GM21529 (cell line): ENCODE results near the gene CYTH1.

Source experiments
- ATAC-seq: cut with Tn5 transposase; IDR thresholded peaks from one replicate; pipeline ENCODE4 v1.9.1; 2021; ENCODE audit not compliant: unreplicated experiment

CYTH1 gene

DNA sequence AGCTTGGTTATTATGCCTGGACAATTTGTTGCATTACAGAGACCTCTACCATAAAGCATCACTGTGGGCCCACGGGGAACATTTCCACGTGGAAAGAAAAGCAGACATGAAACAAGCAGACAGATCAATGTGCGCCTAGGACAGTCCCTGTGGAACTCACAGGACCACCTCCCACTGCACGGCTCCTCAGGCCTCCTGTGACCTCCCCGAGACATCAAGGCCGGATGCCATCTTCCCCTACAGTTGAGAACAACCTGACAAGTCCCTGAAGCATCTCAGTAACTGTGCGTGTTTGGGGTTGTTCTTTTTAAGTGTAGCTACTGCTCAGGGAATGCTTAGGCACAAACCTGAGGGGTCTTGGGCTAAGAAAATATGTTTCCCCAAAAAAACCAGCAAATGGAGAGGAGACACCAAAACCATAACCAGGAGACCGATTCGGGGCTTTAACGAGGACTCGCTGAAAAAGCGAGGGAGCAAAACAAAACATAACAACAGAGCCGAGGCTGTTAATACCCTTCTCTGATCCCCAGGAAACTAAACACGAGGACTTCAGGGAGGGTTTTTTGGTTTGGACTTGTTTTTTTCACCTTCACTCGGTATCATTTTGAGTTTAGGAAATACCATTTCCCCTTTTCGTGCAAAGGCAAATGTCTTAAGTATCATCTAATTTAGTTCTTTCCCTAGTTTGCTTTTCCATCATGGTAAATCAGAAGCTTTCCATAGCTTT is 87.1 kb downstream of the CYTH1 start:
- ATAC-seq, result no peak

DNA sequence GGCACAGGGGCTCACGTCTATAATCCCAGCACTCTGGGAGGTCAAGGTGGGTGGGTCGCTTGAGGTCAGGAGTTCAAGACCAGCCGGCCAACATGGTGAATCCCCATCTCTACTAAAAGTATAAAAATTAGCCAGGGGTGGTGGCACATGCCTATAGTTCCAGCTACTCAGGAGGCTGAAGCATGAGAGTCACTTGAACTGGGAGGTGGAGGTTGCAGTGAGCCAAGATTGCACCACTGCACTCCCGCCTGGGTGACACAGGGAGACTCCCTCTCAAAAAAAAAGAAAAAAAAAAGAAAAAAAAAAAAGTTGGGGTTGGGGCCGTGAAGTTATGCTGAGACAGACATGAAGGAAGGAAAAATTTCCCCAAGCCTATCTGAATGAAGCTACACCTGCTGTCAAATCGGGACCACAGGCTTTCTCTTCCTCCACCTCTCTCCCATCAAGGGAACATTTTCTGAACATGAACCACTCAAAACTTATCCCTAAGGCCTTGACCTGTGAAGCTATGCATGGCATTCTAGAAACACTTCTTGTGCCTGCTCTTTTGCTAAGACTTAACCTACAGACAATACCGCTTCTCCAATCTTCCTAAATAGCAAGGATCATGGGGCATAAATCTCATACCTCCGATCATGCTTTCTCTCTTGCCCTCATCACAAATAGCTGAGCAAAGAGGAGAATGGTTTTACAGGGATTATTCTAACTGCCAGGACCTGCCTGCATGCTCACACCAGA is 88.6 kb downstream of the CYTH1 start:
- ATAC-seq, result no peak

DNA sequence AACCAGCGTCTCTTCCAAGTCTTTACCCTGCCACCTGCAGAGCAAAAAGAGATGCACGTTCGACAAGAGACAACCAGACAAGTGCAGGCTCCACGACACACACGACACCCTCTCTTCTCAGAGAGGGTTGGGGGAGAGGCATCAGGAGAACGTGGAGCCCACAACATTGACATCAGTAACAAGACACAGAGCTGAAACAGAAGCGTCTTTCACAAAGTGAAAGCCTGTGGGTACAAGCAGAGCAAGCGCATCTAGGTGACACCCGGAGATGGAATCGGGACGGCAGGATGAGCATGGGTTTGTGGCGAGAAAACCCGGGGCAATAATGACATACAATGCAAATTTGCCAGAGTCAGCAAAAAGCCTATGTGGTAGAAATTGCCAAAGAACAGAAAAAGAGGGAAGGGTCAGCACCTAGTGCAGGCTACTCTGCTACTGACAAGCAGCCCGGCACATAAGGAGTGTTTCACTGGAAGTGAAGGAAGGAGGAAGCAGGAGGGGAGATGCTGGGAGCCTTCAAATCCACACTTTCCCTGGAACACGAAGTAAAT is 89.5 kb downstream of the CYTH1 start:
- no peak for ATAC-seq

DNA sequence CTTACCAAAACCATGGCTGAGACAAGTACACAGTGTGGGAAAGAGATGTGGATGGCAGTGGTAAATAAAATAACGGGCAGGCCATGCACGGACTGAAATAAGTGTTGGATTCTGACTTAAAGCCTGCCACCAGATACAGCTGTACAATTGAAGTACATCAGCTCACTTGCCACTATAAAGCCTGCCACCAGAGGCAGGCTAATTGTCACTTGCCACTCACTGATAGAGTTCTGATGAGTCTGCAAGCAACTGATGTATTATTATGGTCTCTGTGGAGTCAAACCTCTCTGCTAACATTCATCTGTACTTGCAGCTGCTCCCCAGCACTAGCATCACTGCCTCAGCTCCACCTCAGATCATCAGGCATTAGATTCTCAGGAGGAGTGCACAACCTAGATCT is 93.0 kb downstream of the CYTH1 start:
- no peak for ATAC-seq

DNA sequence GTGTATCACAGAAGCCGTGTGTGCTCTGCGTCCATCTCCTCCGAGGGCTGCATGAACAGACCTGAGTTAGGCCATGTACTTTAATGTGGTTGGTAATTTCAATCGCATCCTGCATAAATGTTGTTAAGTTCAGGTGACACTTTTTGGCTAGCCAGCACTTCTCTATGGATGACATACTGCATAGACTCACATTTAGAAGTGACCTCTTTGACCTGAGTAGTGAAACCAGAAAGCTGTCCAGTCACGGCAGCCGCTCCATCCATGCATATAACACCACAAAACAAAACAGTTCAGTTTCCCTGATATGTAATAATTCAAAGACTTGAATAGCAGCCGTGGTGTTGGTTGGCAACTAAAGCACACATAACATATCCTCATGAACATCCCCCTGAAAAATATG is 94.1 kb downstream of the CYTH1 start:
- ATAC-seq, result no peak

DNA sequence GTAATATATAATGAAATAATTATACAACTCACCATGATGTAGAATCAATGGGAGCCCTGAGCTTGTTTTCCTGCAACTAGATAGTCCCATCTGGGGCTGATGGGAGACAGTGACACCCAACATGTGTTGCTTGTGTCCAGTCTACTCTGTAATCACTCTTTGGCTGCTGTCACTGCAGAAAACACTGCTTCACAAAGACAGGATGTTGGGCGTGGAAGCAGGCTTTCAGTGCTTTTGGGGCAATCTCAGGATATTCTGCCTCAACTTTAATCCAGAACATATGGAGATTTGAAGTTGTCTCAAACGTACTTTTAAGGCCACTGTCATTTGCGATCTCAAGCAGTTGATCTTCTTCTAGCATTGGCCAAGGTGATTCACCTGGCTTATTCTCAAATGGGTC is 94.9 kb downstream of the CYTH1 start:
- no peak for ATAC-seq

DNA sequence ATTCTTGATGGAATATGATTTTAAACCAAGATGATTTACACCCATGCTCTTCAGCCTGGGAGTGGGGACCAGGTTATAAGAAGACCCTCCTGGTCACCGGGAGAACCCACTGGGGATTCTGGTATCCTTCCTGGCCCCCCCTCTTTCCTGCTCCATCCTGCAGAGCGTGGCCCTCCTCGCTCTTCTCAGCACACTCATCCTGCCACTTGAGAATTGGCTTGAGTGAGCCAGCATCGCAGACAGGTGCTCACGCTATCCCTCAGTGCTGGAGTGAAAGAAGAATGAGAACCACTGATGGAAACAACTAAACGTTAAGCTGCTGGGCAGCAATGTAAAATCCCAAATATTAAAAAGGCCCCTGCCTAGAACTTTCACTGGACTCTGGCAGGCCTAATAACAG is 98.0 kb downstream of the CYTH1 start:
- ATAC-seq, result no peak

DNA sequence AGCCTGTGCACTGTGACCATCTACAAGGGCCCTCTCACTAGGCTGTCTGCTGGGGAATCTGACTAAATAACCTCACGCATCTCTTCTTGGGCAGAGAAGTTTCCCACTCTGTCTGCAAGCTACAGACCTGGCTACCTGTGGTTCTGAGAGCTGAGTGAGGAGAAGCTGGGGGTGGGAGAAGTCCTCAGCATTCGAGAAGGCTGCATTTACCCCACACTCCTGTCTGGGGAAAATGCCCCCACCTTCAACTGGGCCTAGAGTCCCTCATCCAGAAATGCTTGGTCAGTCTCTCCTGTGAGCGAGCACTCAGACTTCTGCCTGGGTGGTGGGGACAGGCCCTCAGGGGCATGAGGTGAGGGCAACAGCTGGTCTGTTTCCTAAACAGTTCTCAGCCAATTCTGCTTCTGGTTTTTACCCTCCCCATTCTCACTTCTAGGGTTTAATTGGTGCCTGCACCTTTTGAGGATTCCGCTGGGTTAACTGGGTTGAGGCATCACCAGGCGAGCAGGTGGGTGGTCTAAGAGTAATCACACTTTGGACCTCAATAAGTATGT is 98.6 kb downstream of the CYTH1 start:
- no peak for ATAC-seq

DNA sequence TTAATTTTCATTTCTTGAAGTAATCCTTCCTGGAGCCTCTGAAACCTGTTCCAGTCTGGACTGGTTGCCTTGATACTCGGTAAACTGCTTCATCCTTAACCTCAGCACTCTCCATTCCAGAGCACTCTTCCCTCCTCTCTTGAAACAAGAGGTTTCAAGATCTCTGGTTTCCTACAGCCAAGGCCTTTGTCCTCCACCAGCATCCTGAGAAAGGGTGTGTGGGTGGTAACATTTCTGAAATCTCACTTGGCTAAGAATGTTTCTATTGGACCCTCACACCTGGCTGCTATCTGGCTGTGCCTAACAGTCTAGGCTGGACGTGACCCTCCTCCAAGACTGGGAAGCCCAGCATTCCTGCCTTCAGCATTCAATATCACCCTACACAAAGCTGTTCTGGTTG is 99.7 kb downstream of the CYTH1 start:
- no peak for ATAC-seq

DNA sequence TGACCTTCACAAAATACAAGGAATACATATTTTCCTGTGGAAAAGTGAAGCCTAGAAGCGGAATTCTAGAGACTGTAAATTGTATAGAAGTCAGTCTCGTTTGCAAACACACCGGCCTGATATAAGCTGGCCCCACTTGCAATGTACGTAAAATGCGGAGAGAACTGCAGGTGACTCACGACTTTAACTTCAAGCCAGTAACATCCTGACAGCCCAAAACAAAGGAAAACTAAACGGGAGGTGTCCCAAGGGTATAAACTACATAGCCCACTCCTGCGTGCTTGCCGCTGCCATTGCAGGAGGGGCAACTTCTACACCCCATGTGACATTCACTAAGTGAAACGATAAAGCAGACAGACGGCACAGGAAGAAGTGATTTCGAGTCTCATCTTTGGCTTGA is 101.6 kb downstream of the CYTH1 start:
- ATAC-seq, result no peak

DNA sequence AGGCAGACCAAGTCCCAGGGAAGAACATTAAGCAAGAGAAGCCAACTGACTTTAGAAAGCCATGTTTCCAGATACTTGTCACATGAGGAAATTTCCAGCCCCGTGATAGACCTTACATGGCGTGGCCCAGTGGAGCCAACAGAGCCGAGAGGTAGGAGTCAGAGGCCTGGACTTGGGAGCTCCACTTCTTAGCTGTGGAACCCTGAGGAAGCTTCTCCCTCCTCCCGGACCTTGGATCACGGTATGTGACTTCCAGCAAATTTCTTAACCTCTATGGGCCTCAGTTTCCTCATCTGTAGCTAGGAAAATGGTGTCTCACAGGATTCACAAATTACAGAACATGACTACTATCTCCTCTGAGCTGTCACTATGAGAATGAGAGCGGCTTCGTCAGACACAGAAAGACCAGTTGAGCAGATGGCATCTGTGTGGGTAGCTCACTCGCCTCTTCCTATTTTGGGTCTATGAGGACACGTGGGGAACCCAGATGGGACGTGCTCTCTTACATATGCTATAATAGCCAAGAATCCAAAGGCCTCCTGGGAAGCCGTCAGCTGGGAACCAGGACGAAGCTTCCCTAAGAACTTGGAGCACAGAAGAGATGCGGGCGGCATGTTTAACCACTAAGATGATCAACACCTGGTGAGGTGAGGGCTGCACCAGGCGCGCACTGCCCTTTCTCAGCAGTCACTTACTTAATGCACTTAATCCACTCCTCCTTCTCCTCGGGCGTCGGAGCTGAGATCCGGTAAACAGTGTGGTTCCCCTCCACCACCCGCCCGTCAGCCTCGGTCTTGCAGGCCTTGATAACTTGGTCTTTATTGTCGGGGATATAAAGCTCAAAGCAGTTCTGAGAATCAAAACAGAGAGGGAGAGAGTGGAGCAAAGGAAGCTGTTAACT is 102.3 kb downstream of the CYTH1 start:
- ATAC-seq, result no peak

DNA sequence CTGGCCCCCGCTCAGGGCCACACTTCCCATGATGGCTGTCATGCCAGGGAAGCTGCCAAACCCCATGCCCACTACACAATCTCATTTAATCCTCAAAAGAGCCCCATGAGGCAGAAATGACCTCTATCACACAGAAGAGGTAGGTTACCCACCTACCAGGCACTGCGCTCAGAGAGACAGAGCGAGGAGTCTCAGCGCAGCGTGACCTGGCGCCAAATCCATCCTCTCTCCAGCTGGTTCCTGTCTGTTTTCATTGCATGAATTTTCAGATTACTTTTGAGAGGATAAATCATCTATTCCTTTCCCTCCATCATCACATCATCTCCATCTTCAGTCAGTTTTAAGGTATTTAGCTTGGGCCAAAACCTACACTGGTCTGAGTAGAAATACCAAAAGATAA is 103.4 kb downstream of the CYTH1 start:
- ATAC-seq, result no peak

DNA sequence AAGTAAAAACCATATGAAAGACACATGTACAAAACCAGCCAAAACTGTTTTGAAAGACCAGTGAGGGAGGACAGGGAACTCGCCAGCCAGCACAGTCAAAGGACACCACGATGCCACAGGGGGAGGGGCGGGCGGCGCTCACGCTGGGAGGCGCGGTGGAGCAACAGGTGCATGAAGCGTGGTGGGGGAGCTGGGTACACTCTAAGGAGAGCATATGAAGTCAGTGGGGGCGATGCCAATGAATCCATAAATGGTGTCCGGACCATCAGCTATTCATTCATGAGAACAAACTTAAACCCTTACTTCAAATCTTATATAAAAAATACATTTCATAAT is 103.9 kb downstream of the CYTH1 start:
- ATAC-seq, result no peak

DNA sequence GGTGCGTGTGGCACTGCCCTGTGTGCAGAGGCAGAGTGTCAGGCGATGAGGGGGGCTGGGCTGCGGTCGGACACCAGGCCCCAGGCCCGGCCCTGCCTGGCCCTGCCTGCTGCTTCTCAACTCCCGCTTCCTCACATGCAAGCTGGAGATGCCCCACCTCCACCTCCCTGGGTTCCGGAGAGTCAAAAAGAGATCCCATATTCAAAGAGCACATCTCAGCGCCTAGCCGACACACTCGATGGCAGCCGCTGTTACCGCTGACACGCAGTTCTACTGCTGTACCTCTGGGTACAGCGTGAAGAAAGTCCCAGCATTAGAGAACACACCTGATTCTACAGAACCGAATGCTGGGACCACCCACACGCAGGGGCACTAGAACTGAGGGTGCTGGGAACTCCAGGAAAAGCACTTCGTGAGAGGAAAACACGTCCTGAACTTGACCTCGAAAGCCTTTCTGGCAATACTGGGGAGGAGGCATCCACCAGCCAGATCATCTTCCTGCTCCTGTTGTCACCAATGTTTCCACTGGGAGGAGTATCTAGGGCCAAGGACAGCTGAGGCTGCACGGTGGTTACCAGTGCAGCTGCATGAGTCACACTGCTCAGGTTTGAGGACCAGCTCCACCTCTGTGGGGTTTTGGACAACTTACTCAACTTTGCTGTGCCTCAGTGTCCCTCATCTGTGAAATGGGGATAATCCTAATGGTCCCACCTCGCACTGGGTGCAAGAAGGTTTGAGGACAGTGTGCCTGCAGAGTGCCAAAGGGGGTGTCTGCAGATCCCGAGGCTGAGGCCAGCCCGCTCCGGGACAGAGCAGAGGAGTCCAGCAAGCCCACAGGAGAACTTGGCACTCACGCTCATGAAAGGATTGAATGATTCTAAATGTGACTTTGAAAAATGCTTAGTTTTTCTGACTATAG is 104.5 kb downstream of the CYTH1 start:
- no peak for ATAC-seq

DNA sequence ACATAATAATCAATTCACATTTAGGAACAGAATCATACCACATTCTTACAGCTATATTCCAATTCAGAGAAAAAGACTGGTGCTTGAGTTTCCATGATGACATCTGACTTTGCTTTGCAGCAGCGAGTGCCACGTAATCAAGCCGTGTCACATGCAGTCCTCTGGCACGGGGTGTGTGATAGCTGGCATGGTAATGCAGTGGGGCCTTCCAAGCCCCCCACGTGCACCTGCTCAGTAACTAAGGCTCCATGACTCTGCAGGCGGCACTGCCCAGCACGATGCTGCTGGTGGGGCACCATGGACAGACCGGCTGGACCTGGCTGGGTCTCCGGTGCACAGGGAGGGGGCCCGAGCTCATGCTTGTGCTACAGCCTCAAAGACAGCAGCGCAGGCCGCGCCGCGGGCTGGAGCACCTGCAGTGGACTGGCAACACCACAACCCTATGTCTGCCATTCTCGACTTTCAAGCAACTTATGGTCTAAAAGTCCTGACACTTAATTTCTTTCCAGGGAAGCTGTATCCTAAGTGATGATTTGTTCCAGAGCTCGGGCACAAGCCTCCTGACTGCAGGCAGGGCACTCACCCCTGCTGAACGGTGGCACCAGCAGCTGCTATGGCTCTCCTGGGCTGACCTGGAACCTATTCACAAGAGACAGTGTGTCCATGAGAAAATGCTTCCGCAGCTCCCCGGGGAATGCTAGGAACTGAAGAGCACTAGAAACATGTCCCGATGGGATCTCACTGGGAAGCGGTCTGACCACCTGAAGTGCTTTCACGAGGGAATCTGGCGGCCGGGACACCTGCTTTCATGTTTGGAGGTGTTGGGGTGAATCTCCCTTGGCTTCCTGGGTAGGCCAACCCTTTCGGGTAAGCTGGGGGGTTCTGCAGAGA is 105.4 kb downstream of the CYTH1 start:
- ATAC-seq, result no peak

DNA sequence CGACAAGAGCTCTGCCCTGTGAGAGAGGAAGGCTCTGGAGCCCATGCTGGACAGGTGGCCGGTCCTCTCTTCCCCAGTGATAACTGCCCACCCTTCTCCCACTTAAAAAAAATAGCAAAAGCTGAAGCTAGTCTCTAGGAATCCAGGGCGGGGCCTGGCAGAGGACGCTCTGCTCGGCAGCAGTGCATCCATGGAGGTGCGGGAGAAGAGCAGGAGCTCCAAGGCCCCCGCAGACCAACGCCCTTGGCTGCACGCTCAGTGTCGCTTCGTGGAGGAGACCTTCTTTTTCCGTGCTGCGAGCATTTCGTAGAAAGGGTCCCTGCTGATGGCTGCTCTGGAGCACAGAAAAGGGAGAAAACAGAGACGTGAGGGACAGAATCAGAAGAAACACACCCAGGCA is 106.2 kb downstream of the CYTH1 start:
- ATAC-seq, result no peak

DNA sequence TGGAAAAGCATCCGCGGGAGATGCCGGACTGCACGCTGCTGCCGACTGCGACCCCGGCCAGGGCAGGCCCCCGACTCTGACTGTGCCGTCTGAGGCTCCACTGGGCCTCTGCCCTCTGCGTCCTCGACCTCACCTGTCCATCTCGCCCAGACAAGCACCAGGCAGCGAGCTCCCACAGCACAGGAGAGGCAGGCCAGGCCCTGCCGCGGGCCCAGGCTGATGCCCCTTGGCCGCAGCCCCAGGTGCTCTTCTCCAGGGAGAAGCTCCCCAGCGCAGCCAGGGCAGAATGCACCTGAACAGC is 106.8 kb downstream of the CYTH1 start:
- no peak for ATAC-seq

DNA sequence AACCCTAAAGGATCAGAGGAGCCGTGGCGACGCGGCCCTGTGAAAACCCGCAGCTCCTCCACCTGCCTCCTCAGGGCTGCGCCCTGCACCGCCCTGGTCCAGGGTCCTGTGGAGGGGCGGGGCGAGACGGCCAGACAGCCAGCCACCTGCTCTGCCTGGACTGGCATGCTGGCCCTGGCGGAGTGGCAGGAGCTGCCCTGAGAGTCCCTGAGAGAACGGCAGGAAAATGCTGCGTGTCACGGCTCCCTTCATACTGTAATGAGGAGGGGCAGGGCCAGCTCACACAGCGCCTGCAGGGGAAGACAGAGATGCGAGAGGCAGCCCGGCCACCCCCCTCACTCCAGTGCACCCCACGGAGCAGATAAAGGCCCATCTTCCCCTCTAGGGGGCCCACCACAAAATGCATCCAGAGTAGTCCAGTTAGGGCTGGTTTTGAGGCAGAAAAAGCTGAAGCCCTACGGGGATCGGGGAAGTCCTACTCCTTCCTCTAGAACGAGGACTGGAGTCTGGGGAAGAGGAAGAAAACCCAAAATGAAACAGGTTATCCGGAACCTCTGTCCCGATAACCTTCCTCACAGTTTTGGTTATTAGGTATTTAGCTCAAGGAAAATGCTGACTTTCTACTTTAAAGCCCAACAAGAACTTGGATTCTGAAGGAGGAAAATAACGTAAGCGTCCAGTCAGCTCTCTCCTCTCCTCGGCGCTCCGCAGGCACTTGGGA is 107.3 kb downstream of the CYTH1 start:
- no peak for ATAC-seq

DNA sequence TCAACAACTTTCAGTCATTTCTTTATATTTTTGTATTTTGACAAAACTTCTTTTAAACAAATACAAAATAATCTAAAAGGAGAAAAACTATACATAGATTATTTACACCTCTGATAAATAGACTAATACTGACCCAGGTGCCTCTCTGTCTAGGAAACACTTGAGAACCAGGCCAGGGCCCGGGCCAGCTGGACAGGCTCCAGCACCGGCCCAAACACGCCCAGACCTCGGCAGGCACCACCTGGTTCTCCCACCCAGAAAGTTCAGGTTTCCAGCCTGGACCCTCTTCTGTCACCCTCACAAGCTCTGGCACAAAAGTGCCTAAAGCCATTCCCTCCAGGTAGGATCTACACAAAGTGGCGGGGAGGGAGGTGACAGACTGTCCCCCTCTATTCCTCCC is 107.9 kb downstream of the CYTH1 start:
- no peak for ATAC-seq
